IMR-90 (cell line): ENCODE data around the gene THBS4. TPM values are rescaled to one million over a fixed set of nuclear protein-coding genes. Genes with fewer than 3 reads are reported as not detected.
A peak's percentile ranks its signal among the peaks of the same experiment; 100 is the strongest.

Experiments
- ATAC-seq: fragments of 200-7000 bp; cut with Tn5 transposase; 2 replicates; pipeline ENCODE4 v1.9.1; 2020; ENCODE audit warnings: low read depth, mild to moderate bottlenecking, moderate library complexity
- BruUV-seq: library from RNA; stranded (reverse); fragments of 400-500 nt; replicated peaks from 2 replicates; lab custom pipeline; 2021; lab: Mats Ljungman, UMichigan
- CTCF ChIA-PET: fragments of 300-600 bp; formaldehyde crosslinking; extraction: SDS; loops from one replicate; lab custom pipeline; 2021; ENCODE audit warnings: antibody characterized with exemption; lab: Yijun Ruan, JAX
- POLR2A ChIA-PET: fragments of 300-600 bp; sonication (Branson Sonifier 250); formaldehyde crosslinking; loops from one replicate; lab custom pipeline; 2022; ENCODE audit warnings: antibody characterized with exemption; ENCODE audit not compliant: unreplicated experiment; lab: Charles Lee
- DNase-seq: peaks from one replicate; pipeline ENCODE4 v3.0.0; 2013
- H2AFZ ChIP-seq: replicated peaks from 2 replicates; pipeline ENCODE3; 2013; ENCODE audit warnings: low read length, mild to moderate bottlenecking; ENCODE audit not compliant: poor library complexity
- H2AK5ac ChIP-seq: 2 replicates; pipeline ENCODE4 v1.6.1; 2013; ENCODE audit warnings: low read depth, low read length, inconsistent platforms
- H2AK9ac ChIP-seq: replicated peaks from 2 replicates; pipeline ENCODE3; 2013; ENCODE audit warnings: mild to moderate bottlenecking, low read depth, low read length, moderate library complexity; ENCODE audit not compliant: poor library complexity
- H2BK120ac ChIP-seq: 2 replicates; pipeline ENCODE4 v1.6.1; 2013; ENCODE audit warnings: low read depth, low read length, inconsistent platforms
- H2BK15ac ChIP-seq: 3 replicates; pipeline ENCODE4 v1.6.1; 2013; ENCODE audit warnings: low read depth, low read length, inconsistent platforms
- H2BK20ac ChIP-seq: 2 replicates; pipeline ENCODE4 v1.6.1; 2013; ENCODE audit warnings: low read depth, mild to moderate bottlenecking, inconsistent platforms, low read length, moderate library complexity
- H2BK5ac ChIP-seq: 2 replicates; pipeline ENCODE4 v1.6.1; 2013; ENCODE audit warnings: mild to moderate bottlenecking, low read depth, low read length, inconsistent platforms; ENCODE audit not compliant: poor library complexity, severe bottlenecking
- H3K14ac ChIP-seq: replicated peaks from 2 replicates; pipeline ENCODE4 v1.6.1; 2013; ENCODE audit warnings: low read depth, low read length, inconsistent platforms
- H3K18ac ChIP-seq: 2 replicates; pipeline ENCODE4 v1.6.1; 2013; ENCODE audit warnings: low read depth, low read length, control low read depth
- H3K23ac ChIP-seq: 2 replicates; pipeline ENCODE4 v1.6.1; 2013; ENCODE audit warnings: low read depth, low read length, inconsistent platforms
- H3K27ac ChIP-seq: 2 replicates; pipeline ENCODE4 v1.5.1; 2013; ENCODE audit warnings: mild to moderate bottlenecking, control low read depth, low read length; ENCODE audit not compliant: insufficient read depth
- H3K27me3 ChIP-seq: 2 replicates; pipeline ENCODE4 v1.6.1; 2013; ENCODE audit warnings: low read length; ENCODE audit not compliant: control insufficient read depth, insufficient read depth
- H3K36me3 ChIP-seq: 2 replicates; pipeline ENCODE4 v1.6.1; 2013; ENCODE audit warnings: low read length, mixed read lengths; ENCODE audit not compliant: control insufficient read depth, insufficient read depth
- H3K4ac ChIP-seq: 2 replicates; pipeline ENCODE4 v1.6.1; 2013; ENCODE audit warnings: low read depth, low read length, inconsistent platforms
- H3K4me1 ChIP-seq: 2 replicates; pipeline ENCODE4 v1.6.1; 2013; ENCODE audit warnings: low read length, mixed read lengths; ENCODE audit not compliant: control insufficient read depth, insufficient read depth
- H3K4me2 ChIP-seq: 2 replicates; pipeline ENCODE4 v1.6.1; 2013; ENCODE audit warnings: low read depth, mild to moderate bottlenecking, control low read depth, low read length, moderate library complexity
- H3K4me3 ChIP-seq: 2 replicates; pipeline ENCODE4 v1.5.1; 2013; ENCODE audit warnings: low read depth, mild to moderate bottlenecking, control low read depth, low read length, moderate library complexity; ENCODE audit not compliant: insufficient read depth
- H3K56ac ChIP-seq: 2 replicates; pipeline ENCODE4 v1.6.1; 2013; ENCODE audit warnings: low read length, inconsistent platforms; ENCODE audit not compliant: insufficient read depth; ENCODE audit errors: extremely low read depth
- H3K79me1 ChIP-seq, 2 experiments: 2 replicates each; pipeline ENCODE4 v1.6.1; 2013; ENCODE audit warnings: low read length in 2 of 2, inconsistent platforms in 1 of 2, low read depth in 1 of 2
- H3K9ac ChIP-seq: 2 replicates; pipeline ENCODE4 v1.6.1; 2013; ENCODE audit warnings: low read depth, low read length, control low read depth
- H3K9me1 ChIP-seq: 2 replicates; pipeline ENCODE4 v1.6.1; 2013; ENCODE audit warnings: low read length, inconsistent platforms; ENCODE audit not compliant: insufficient read depth
- H3K9me3 ChIP-seq: 2 replicates; pipeline ENCODE4 v1.6.1; 2013; ENCODE audit warnings: low read length; ENCODE audit not compliant: control insufficient read depth, insufficient read depth
- H4K20me1 ChIP-seq: 2 replicates; pipeline ENCODE4 v1.6.1; 2013; ENCODE audit warnings: low read length, inconsistent platforms; ENCODE audit not compliant: insufficient read depth
- H4K5ac ChIP-seq: 2 replicates; pipeline ENCODE4 v1.6.1; 2013; ENCODE audit warnings: mild to moderate bottlenecking, low read depth, low read length, control low read depth
- H4K8ac ChIP-seq, 2 experiments: 2 replicates each; pipeline ENCODE4 v1.6.1; 2013; ENCODE audit warnings: low read depth in 2 of 2, low read length in 2 of 2, control low read depth in 1 of 2, inconsistent platforms in 1 of 2
- H4K91ac ChIP-seq: 2 replicates; pipeline ENCODE4 v1.6.1; 2013; ENCODE audit warnings: low read depth, low read length, inconsistent platforms; ENCODE audit not compliant: insufficient read depth
- BHLHE40 ChIP-seq: fragments of 150-350 bp; IDR thresholded peaks from 2 replicates; pipeline ENCODE4 v1.6.1; 2016; ENCODE audit warnings: mild to moderate bottlenecking, low read depth, low read length
- CEBPB ChIP-seq: IDR thresholded peaks from 2 replicates; pipeline ENCODE4 v1.6.1; 2012; ENCODE audit warnings: low read depth, low read length, improper control_type of control experiment
- CHD1 ChIP-seq: IDR thresholded peaks from 2 replicates; pipeline ENCODE4 v1.6.1; 2012; ENCODE audit warnings: low read depth, low read length, improper control_type of control experiment
- CTCF ChIP-seq: conservative IDR thresholded peaks from 2 replicates; pipeline ENCODE4 v1.5.1; 2012; ENCODE audit warnings: mild to moderate bottlenecking, low read depth, low read length, improper control_type of control experiment
- FOS ChIP-seq: fragments of 150-350 bp; IDR thresholded peaks from 2 replicates; pipeline ENCODE4 v1.6.1; 2016; ENCODE audit warnings: low read depth, low read length
- MAZ ChIP-seq: IDR thresholded peaks from 2 replicates; pipeline ENCODE4 v1.6.1; 2012; ENCODE audit warnings: low read depth, mild to moderate bottlenecking, low read length, improper control_type of control experiment, moderate library complexity, borderline replicate concordance
- NFE2L2 ChIP-seq: fragments of 150-350 bp; IDR thresholded peaks from 2 replicates; pipeline ENCODE4 v1.6.1; 2016; ENCODE audit warnings: low read depth, mild to moderate bottlenecking, low read length
- POLR2A ChIP-seq: IDR thresholded peaks from 2 replicates; pipeline ENCODE4 v1.6.1; 2012; ENCODE audit warnings: mild to moderate bottlenecking, low read depth, low read length
- RAD21 ChIP-seq: IDR thresholded peaks from 2 replicates; pipeline ENCODE4 v1.6.1; 2012; ENCODE audit warnings: low read length, improper control_type of control experiment
- RCOR1 ChIP-seq: IDR thresholded peaks from 2 replicates; pipeline ENCODE4 v1.6.1; 2012; ENCODE audit warnings: mild to moderate bottlenecking, low read length, improper control_type of control experiment; ENCODE audit not compliant: insufficient replicate concordance
- RFX5 ChIP-seq: IDR thresholded peaks from 2 replicates; pipeline ENCODE4 v1.8.0; 2012; ENCODE audit warnings: low read depth, mild to moderate bottlenecking, low read length, moderate library complexity
- USF2 ChIP-seq: fragments of 150-350 bp; IDR thresholded peaks from 2 replicates; pipeline ENCODE4 v1.6.1; 2017; ENCODE audit warnings: mild to moderate bottlenecking, antibody characterized with exemption, low read length, low read depth
- WGBS, 2 experiments: methylation state at CpG; one replicate each; pipeline versions ENCODE4 v1.1.5 to v1.1.7; 2013; ENCODE audit warnings: missing lambda C conversion rate in 2 of 2; ENCODE audit not compliant: insufficient read length in 1 of 2; ENCODE audit errors: extremely low coverage in 2 of 2; 5-methylcytosine and 5-hydroxymethylcytosine counted together
- dilution Hi-C: fragments of 300-500 bp; cut with HindIII; formaldehyde crosslinking; loops from one replicate; pipeline ENCODE4 v1.14.3; 2018; ENCODE audit warnings: low sequenced_read_pairs; ENCODE audit not compliant: unreplicated experiment
- in situ Hi-C: fragments of 300-500 bp; cut with MboI; formaldehyde crosslinking; loops from 3 replicates; pipeline ENCODE4 v1.14.3; 2019; ENCODE audit warnings: low sequenced_read_pairs, inconsistent platforms, mixed read lengths
- intact Hi-C: fragments of 100-400 bp; cut with micrococcal nuclease; formaldehyde crosslinking; loops from 2 replicates; pipeline ENCODE4 v1.10.0; 2022
- polyA plus RNA-seq, 3 experiments: library from polyadenylated mRNA; depleted of rRNA; stranded (reverse); fragments of >200 nt; gene quantifications; 2 replicates each; pipeline ENCODE4 v1.2.3, GENCODE V29; 2012; ENCODE audit warnings: low replicate concordance in 1 of 3
- total RNA-seq: library from RNA; depleted of rRNA; stranded (reverse); fragments of >200 nt; gene quantifications from 2 replicates; pipeline ENCODE4 v1.2.3, GENCODE V29; 2012

The THBS4 gene
- total and polyA plus RNA-seq, 2 of the 4 experiments (the other 2 are of a cell fraction) = 0.90 to 0.92 TPM

- no peaks in the 10 kb centered on the region for H4K20me1 ChIP-seq
- no peak overlapping the region for H2AK9ac ChIP-seq
- no peak overlapping the region for H3K9ac ChIP-seq
- no peak overlapping the region for H4K91ac ChIP-seq
- H3K4me2 ChIP-seq = no peak overlapping the region
- H3K4me1 ChIP-seq = no peaks in the 10 kb centered on the region
- peaks cover 3% of the 10 kb centered on the region; the same call in 1 of the 2 replicates for H3K9me1 ChIP-seq
- no peak overlapping the region for H3K4ac ChIP-seq
- H2BK15ac ChIP-seq = no peak overlapping the region
- H2BK120ac ChIP-seq = no peak overlapping the region
- DNase-seq (no peak), ATAC-seq (no peak)
- peak overlapping the region; percentile 14 for H2AFZ ChIP-seq
- H2BK20ac ChIP-seq = no peak overlapping the region
- no peak overlapping the region for H3K14ac ChIP-seq
- intact Hi-C loops = no loop called here
- peaks cover 5% of the 10 kb centered on the region for H3K27me3 ChIP-seq
- H3K4me3 ChIP-seq = no peak overlapping the region
- H3K27ac ChIP-seq = no peak overlapping the region
- no peak overlapping the region for H3K56ac ChIP-seq
- ChIA-PET CTCF (interaction anchor here (0.9 kb wide), 1 partner anchor 10 kb away, joined by 3 read pairs; no protein-coding TSS in a partner anchor), POLR2A (no interaction called here)
- TF ChIP-seq USF2 (no peak), RAD21 (no peak), CHD1 (no peak), CTCF (no peak), POLR2A (no peak), RCOR1 (no peak), RFX5 (no peak), BHLHE40 (no peak), CEBPB (no peak), NFE2L2 (no peak), MAZ (no peak), FOS (no peak)
- H3K9me3 ChIP-seq = no peaks in the 10 kb centered on the region
- no peak overlapping the region for H4K5ac ChIP-seq
- H3K18ac ChIP-seq = no peak overlapping the region
- no TSS peak for BruUV-seq
- H3K36me3 ChIP-seq = no peaks in the 10 kb centered on the region
- H4K8ac ChIP-seq = no peak overlapping the region
- in situ Hi-C loops = no loop called here
- no peak overlapping the region for H3K23ac ChIP-seq
- 43% methylated on average over 4 of the region's 11 CpGs; no CpG with 5 or more reads in 1 of the 2 experiments for WGBS, 2 experiments
- no peaks in the 10 kb centered on the region for H3K79me1 ChIP-seq
- no peak overlapping the region for H2AK5ac ChIP-seq
- dilution Hi-C loops = no loop called here
- H2BK5ac ChIP-seq = no peak overlapping the region
Observed at GRCh38 chr5:80055491-80056170, 20.5 kb downstream of the THBS4 start.
